Gastrocnemius medialis (tissue), 4 donors: ENCODE data around the gene SPRN. TPM values are rescaled to one million over a fixed set of nuclear protein-coding genes. Genes with fewer than 3 reads are reported as not detected.

ENCODE experiments used
- ATAC-seq, 2 donors: fragments of 150-250 bp; one replicate each; pipeline ENCODE4 v1.9.1; 2016
- DNase-seq, 2 donors: peaks; one replicate each; pipeline ENCODE4 v3.0.0-alpha.2; 2019
- H3K27ac ChIP-seq, 4 donors: fragments of 200-600 bp; sonication (generic); 1 replicate in 1 of 4; 2 replicates in 3 of 4; pipeline ENCODE4 v1.5.1; 2016 to 2018; ENCODE audit warnings: mild to moderate bottlenecking in 2 of 4, moderate library complexity in 1 of 4
- H3K27me3 ChIP-seq, 3 donors: fragments of 200-600 bp; sonication (generic) in 2 of 3; 1 replicate in 1 of 3; 2 replicates in 2 of 3; pipeline versions ENCODE4 v1.5.1 to v1.6.0; 2016 to 2019; ENCODE audit warnings: mild to moderate bottlenecking in 1 of 3, moderate library complexity in 1 of 3
- H3K36me3 ChIP-seq, 2 donors: fragments of 200-600 bp; sonication (generic) in 1 of 2; one replicate each; pipeline ENCODE4 v1.5.1; 2017 to 2018
- H3K4me1 ChIP-seq, 2 donors: fragments of 200-600 bp; sonication (generic) in 1 of 2; one replicate each; pipeline ENCODE4 v1.5.1; 2016 to 2017; ENCODE audit warnings: mild to moderate bottlenecking in 2 of 2
- H3K4me3 ChIP-seq, 4 donors: fragments of 200-600 bp; sonication (generic) in 3 of 4; 1 replicate in 1 of 4; 2 replicates in 3 of 4; pipeline ENCODE4 v1.5.1; 2016 to 2019; ENCODE audit warnings: mild to moderate bottlenecking in 2 of 4
- H3K9me3 ChIP-seq, 3 donors: fragments of 200-600 bp; sonication (generic) in 2 of 3; 1 replicate in 1 of 3; 2 replicates in 2 of 3; pipeline ENCODE4 v1.5.1; 2016 to 2019
- POLR2A ChIP-seq, 2 donors: fragments of 450-650 bp; IDR thresholded peaks; one replicate each; pipeline ENCODE4 v1.6.1; 2017; ENCODE audit warnings: antibody characterized with exemption in 2 of 2, mild to moderate bottlenecking in 2 of 2, moderate library complexity in 2 of 2
- in situ Hi-C, 4 donors: fragments of 200-750 bp; cut with MboI; loops; one replicate each; pipeline versions ENCODE4 v1.15.0 to v1.8.0; 2017; ENCODE audit warnings: low sequenced_read_pairs in 4 of 4
- intact Hi-C: fragments of 100-400 bp; cut with DNase I; formaldehyde crosslinking; loops from one replicate; pipeline ENCODE4 v1.15.1; 2023; ENCODE audit warnings: low total_unique reads
- total RNA-seq, 4 donors: library from RNA; depleted of rRNA; stranded (reverse); fragments of >200 nt; gene quantifications; one replicate each; pipeline versions ENCODE4 v1.1.0 to v1.2.3, GENCODE V29; 2016
- TF ChIP-seq, protein P1 (sequence below), 5 experiments: fragments of 450-650 bp in 3 of 5; fragments of 200-600 bp in 2 of 5; sonication (generic) in 2 of 5; IDR thresholded peaks in 4 of 5; conservative IDR thresholded peaks in 1 of 5; 1 replicate in 4 of 5; 2 replicates in 1 of 5; pipeline ENCODE4 v1.5.1; 2016 to 2019; ENCODE audit warnings: antibody characterized with exemption in 5 of 5, mild to moderate bottlenecking in 3 of 5, moderate library complexity in 3 of 5

Gene SPRN
- total RNA-seq, 4 donors from 2014 or later: not detected

GRCh38 chr10:133400624-133401424, 23.6 kb downstream of the SPRN start:
- Histone ChIP-seq H3K27me3 (no peaks in the 10 kb centered on the region), H3K9me3 (no peaks in the 10 kb centered on the region), H3K36me3 (peaks cover 0 to 72% of the 10 kb centered on the region in 2 donors), H3K4me3 (no peak overlapping the region), H3K4me1 (no peaks in the 10 kb centered on the region), H3K27ac (no peak overlapping the region)
- no peak for TF ChIP-seq POLR2A (IDR thresholded peaks at IDR 0.05)
- TF ChIP-seq, protein P1, sequence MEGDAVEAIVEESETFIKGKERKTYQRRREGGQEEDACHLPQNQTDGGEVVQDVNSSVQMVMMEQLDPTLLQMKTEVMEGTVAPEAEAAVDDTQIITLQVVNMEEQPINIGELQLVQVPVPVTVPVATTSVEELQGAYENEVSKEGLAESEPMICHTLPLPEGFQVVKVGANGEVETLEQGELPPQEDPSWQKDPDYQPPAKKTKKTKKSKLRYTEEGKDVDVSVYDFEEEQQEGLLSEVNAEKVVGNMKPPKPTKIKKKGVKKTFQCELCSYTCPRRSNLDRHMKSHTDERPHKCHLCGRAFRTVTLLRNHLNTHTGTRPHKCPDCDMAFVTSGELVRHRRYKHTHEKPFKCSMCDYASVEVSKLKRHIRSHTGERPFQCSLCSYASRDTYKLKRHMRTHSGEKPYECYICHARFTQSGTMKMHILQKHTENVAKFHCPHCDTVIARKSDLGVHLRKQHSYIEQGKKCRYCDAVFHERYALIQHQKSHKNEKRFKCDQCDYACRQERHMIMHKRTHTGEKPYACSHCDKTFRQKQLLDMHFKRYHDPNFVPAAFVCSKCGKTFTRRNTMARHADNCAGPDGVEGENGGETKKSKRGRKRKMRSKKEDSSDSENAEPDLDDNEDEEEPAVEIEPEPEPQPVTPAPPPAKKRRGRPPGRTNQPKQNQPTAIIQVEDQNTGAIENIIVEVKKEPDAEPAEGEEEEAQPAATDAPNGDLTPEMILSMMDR (IDR thresholded peaks at IDR 0.05 in 4 of 5, conservative IDR thresholded peaks at IDR 0.05 in 1 of 5): no peak
- no peak for ATAC-seq
- DNase-seq: peak in 1 of 2 donors; percentile 3
- in situ Hi-C loops: no loop called here
- intact Hi-C loops: loop anchor here (1.0 kb wide), 1 partner anchor 44 kb away; no protein-coding TSS in a partner anchor

GRCh38 chr10:133399123-133399601, 25.3 kb downstream of the SPRN start:
- DNase-seq (no peak), ATAC-seq (no peak)
- Histone ChIP-seq H3K27ac (no peak overlapping the region), H3K4me3 (no peak overlapping the region), H3K4me1 (peaks cover 8 to 9% of the 10 kb centered on the region in 2 donors), H3K36me3 (peaks cover 0 to 74% of the 10 kb centered on the region in 2 donors), H3K27me3 (no peaks in the 10 kb centered on the region), H3K9me3 (no peaks in the 10 kb centered on the region)
- TF ChIP-seq, protein P1 (IDR thresholded peaks at IDR 0.05 in 4 of 5, conservative IDR thresholded peaks at IDR 0.05 in 1 of 5): no peak
- TF ChIP-seq POLR2A (IDR thresholded peaks at IDR 0.05): no peak
- in situ Hi-C loops (no loop called here), intact Hi-C loops (no loop called here)

DNA sequence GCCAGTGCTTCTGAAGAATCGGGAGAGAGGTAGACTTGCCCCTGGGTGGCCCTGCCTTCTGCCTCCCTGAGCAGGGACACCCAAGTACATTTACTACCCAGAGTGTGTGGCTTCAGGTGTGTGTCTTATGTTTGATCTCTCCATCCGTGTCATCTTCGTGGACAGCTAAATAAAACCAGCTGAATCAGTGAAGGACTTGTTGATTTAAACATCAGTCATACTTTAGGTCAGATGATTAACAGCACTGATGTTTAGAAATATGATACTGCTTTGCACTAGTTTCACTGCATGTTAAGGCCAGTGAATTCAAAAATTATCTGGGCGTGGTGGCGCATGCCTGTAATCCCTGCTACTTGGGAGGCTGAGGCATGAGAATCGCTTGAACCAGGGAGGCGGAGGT, 26.5 kb downstream of the SPRN start:
- no peak for ATAC-seq
- H3K27ac ChIP-seq: no peak overlapping the region
- in situ Hi-C loops (no loop called here), intact Hi-C loops (no loop called here)
- no peak overlapping the region for H3K4me3 ChIP-seq
- no peak for DNase-seq
- TF ChIP-seq, protein P1 (IDR thresholded peaks at IDR 0.05 in 4 of 5, conservative IDR thresholded peaks at IDR 0.05 in 1 of 5): no peak
- TF ChIP-seq POLR2A (IDR thresholded peaks at IDR 0.05): no peak
- peaks cover 9 to 11% of the 10 kb centered on the region in 2 donors for H3K4me1 ChIP-seq
- peaks cover 0 to 65% of the 10 kb centered on the region in 2 donors for H3K36me3 ChIP-seq
- no peaks in the 10 kb centered on the region for H3K9me3 ChIP-seq
- no peaks in the 10 kb centered on the region for H3K27me3 ChIP-seq

DNA sequence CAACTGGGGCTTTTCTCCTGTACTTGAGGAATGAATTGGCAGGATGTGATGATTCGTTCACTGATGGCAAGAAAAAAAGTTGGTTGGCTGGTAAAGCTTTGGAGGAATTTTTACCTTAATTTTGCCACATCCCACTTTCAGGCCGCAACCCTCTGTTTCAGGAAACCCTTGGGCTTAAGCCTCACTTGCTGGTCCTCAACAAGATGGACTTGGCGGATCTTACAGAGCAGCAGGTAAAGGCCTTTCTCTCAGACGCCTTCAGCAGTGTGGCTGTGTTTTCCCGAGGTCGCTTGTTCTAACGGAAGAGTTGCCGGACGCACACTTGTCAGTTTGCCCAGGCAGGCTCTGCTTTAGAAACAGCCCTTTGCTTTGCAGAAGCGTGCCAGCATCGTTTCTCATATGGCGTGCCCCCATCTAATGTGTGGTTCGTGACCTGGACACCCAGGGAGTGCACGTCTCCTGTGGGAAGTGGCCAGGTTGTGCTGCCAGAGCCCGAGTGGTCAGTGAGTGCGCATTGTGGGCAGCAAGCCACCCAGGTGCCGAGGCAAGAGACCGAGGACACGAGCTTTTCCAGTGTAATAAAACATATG, 28.3 kb downstream of the SPRN start:
- TF ChIP-seq, protein P1 (IDR thresholded peaks at IDR 0.05 in 4 of 5, conservative IDR thresholded peaks at IDR 0.05 in 1 of 5): no peak
- no peak for TF ChIP-seq POLR2A (IDR thresholded peaks at IDR 0.05)
- DNase-seq (no peak), ATAC-seq (no peak)
- in situ Hi-C loops: no loop called here
- H3K27me3 ChIP-seq: no peaks in the 10 kb centered on the region
- H3K4me3 ChIP-seq: no peak overlapping the region
- H3K4me1 ChIP-seq: peaks cover 9 to 11% of the 10 kb centered on the region in 2 donors
- no peak overlapping the region for H3K27ac ChIP-seq
- peaks cover 0 to 48% of the 10 kb centered on the region in 2 donors for H3K36me3 ChIP-seq
- H3K9me3 ChIP-seq: no peaks in the 10 kb centered on the region
- intact Hi-C loops: no loop called here
